PFSK-1 (cell line): ENCODE measurements around the gene EPOP.

ENCODE experiments used
- FOXP2 ChIP-seq: optimal IDR thresholded peaks from 2 replicates; pipeline ENCODE3; 2011; ENCODE audit warnings: borderline replicate concordance, control low read depth, inconsistent platforms; ENCODE audit not compliant: insufficient read depth; ENCODE audit errors: extremely low read length, extremely low read depth
- POLR2AphosphoS5 ChIP-seq: IDR thresholded peaks from 2 replicates; pipeline ENCODE4 v1.6.1; 2012; ENCODE audit warnings: low read depth, mild to moderate bottlenecking, control low read depth, low read length, moderate library complexity
- SIN3A ChIP-seq: IDR thresholded peaks from 2 replicates; pipeline ENCODE4 v1.6.1; 2012; ENCODE audit warnings: mild to moderate bottlenecking, low read length, moderate library complexity, borderline replicate concordance; ENCODE audit not compliant: insufficient read depth
- TAF1 ChIP-seq: IDR thresholded peaks from 2 replicates; pipeline ENCODE4 v1.6.1; 2012; ENCODE audit warnings: low read length, control low read depth, borderline replicate concordance; ENCODE audit not compliant: insufficient read depth
- TF ChIP-seq, protein P1 (sequence below), 2 experiments: IDR thresholded peaks; 2 replicates each; pipeline versions ENCODE4 v1.6.1 to v1.8.0; 2011 to 2012; ENCODE audit warnings: low read depth in 2 of 2, low read length in 2 of 2, control low read depth in 1 of 2, inconsistent platforms in 1 of 2, mild to moderate bottlenecking in 1 of 2, moderate library complexity in 1 of 2; ENCODE audit not compliant: insufficient read depth in 1 of 2

EPOP gene

DNA sequence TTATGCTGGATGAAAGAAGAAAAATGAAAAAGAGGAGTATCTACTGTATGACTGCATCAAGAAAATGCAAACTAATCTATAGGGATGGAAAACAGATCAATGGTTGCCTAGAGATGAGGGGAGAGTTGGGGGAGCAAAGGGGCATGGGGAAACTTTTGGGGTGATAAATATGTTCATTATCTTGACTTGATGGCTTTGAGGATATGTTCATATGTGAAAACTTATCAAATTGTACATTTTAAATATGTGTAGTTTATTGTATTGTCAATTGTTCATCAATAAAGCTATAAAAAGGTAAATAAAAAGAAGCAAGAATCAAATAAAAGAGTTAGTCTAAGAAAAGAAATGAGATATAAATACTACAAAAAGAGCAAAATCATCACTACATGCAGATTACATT is 49.3 kb downstream of the EPOP start:
- TF ChIP-seq SIN3A (no peak), TAF1 (no peak), POLR2AphosphoS5 (no peak), FOXP2 (no peak)
- TF ChIP-seq, protein P1, sequence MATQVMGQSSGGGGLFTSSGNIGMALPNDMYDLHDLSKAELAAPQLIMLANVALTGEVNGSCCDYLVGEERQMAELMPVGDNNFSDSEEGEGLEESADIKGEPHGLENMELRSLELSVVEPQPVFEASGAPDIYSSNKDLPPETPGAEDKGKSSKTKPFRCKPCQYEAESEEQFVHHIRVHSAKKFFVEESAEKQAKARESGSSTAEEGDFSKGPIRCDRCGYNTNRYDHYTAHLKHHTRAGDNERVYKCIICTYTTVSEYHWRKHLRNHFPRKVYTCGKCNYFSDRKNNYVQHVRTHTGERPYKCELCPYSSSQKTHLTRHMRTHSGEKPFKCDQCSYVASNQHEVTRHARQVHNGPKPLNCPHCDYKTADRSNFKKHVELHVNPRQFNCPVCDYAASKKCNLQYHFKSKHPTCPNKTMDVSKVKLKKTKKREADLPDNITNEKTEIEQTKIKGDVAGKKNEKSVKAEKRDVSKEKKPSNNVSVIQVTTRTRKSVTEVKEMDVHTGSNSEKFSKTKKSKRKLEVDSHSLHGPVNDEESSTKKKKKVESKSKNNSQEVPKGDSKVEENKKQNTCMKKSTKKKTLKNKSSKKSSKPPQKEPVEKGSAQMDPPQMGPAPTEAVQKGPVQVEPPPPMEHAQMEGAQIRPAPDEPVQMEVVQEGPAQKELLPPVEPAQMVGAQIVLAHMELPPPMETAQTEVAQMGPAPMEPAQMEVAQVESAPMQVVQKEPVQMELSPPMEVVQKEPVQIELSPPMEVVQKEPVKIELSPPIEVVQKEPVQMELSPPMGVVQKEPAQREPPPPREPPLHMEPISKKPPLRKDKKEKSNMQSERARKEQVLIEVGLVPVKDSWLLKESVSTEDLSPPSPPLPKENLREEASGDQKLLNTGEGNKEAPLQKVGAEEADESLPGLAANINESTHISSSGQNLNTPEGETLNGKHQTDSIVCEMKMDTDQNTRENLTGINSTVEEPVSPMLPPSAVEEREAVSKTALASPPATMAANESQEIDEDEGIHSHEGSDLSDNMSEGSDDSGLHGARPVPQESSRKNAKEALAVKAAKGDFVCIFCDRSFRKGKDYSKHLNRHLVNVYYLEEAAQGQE (IDR thresholded peaks at IDR 0.05; ENCODE audit: insufficient read depth in 1 of 2, low read depth in 2 of 2, low read length in 2 of 2) = no peak
